HEK293 (cell line): ENCODE data around the gene SLC17A4.

Experiments
- CTCF ChIA-PET: fragments of 350-600 bp; formaldehyde crosslinking; extraction: SDS; loops from one replicate; lab custom pipeline; 2021; ENCODE audit warnings: antibody characterized with exemption; lab: Yijun Ruan, JAX
- POLR2A ChIA-PET: fragments of 300-600 bp; formaldehyde crosslinking; extraction: SDS; loops from one replicate; lab custom pipeline; 2020; ENCODE audit warnings: antibody characterized with exemption, inconsistent platforms; lab: Yijun Ruan, JAX
- H3K27ac ChIP-seq: fragments of 200-500 bp; sonication (Bioruptor generic); 2 replicates; pipeline ENCODE4 v1.5.1; 2014; ENCODE audit warnings: low read depth, low read length, control low read depth, inconsistent platforms; ENCODE audit errors: extremely low read depth
- H3K36me3 ChIP-seq, 2 experiments: fragments of 200-500 bp in 1 of 2; sonication (Bioruptor generic) in 1 of 2; 1 replicate in 1 of 2; 2 replicates in 1 of 2; pipeline ENCODE4 v1.5.1; 2014 to 2017; ENCODE audit warnings: inconsistent platforms in 2 of 2, low read length in 2 of 2; ENCODE audit not compliant: control insufficient read depth in 2 of 2, insufficient read depth in 1 of 2
- H3K4me1 ChIP-seq: fragments of 200-500 bp; sonication (Bioruptor generic); 2 replicates; pipeline ENCODE4 v1.5.1; 2014; ENCODE audit warnings: mild to moderate bottlenecking, low read length, inconsistent platforms; ENCODE audit not compliant: control insufficient read depth, insufficient read depth
- H3K4me3 ChIP-seq: 2 replicates; pipeline ENCODE4 v1.5.1; 2011; ENCODE audit warnings: low read depth, mild to moderate bottlenecking, control low read depth, low read length, moderate library complexity
- H3K9me3 ChIP-seq: fragments of 200-500 bp; sonication (Bioruptor generic); 2 replicates; pipeline ENCODE4 v1.5.1; 2014; ENCODE audit warnings: low read depth, low read length, inconsistent platforms; ENCODE audit not compliant: control insufficient read depth, insufficient read depth
- GFI1B ChIP-seq: fragments of 450-650 bp; formaldehyde crosslinking; IDR thresholded peaks from 2 replicates; pipeline ENCODE4 v1.5.1; 2016; ENCODE audit warnings: missing biosample characterization, missing genetic modification characterization
- MZF1 ChIP-seq: fragments of 450-650 bp; formaldehyde crosslinking; IDR thresholded peaks from 2 replicates; pipeline ENCODE4 v1.5.1; 2017; ENCODE audit warnings: missing biosample characterization, missing genetic modification characterization, borderline replicate concordance
- ZNF121 ChIP-seq: fragments of 450-650 bp; formaldehyde crosslinking; IDR thresholded peaks from 2 replicates; pipeline ENCODE4 v1.5.1; 2016; ENCODE audit warnings: missing biosample characterization, missing genetic modification characterization
- ZNF132 ChIP-seq: fragments of 450-650 bp; formaldehyde crosslinking; IDR thresholded peaks from 2 replicates; pipeline ENCODE4 v1.5.1; 2017; ENCODE audit warnings: missing biosample characterization, missing genetic modification characterization, borderline replicate concordance
- ZNF146 ChIP-seq: fragments of 450-650 bp; formaldehyde crosslinking; IDR thresholded peaks from 2 replicates; pipeline ENCODE4 v1.5.1; 2016; ENCODE audit warnings: missing biosample characterization, missing genetic modification characterization
- ZNF24 ChIP-seq: fragments of 450-650 bp; formaldehyde crosslinking; IDR thresholded peaks from 2 replicates; pipeline ENCODE4 v1.5.1; 2016; ENCODE audit warnings: missing biosample characterization, missing genetic modification characterization
- ZNF266 ChIP-seq: fragments of 450-650 bp; formaldehyde crosslinking; IDR thresholded peaks from 2 replicates; pipeline ENCODE4 v1.5.1; 2016; ENCODE audit warnings: missing biosample characterization, missing genetic modification characterization, low read depth
- ZNF549 ChIP-seq: fragments of 450-650 bp; IDR thresholded peaks from 2 replicates; pipeline ENCODE4 v1.5.1; 2018; ENCODE audit warnings: missing biosample characterization, missing genetic modification characterization, mild to moderate bottlenecking, inconsistent platforms, moderate library complexity
- ZNF621 ChIP-seq: fragments of 450-650 bp; formaldehyde crosslinking; IDR thresholded peaks from 2 replicates; pipeline ENCODE4 v1.5.1; 2017; ENCODE audit warnings: missing biosample characterization, missing genetic modification characterization
- ZNF707 ChIP-seq: fragments of 450-650 bp; formaldehyde crosslinking; IDR thresholded peaks from 2 replicates; pipeline ENCODE4 v1.5.1; 2016; ENCODE audit warnings: missing biosample characterization, missing genetic modification characterization
- ZNF747 ChIP-seq: fragments of 450-650 bp; formaldehyde crosslinking; IDR thresholded peaks from 2 replicates; pipeline ENCODE4 v1.5.1; 2016; ENCODE audit warnings: missing biosample characterization, missing genetic modification characterization
- ZNF777 ChIP-seq: fragments of 450-650 bp; formaldehyde crosslinking; IDR thresholded peaks from 2 replicates; pipeline ENCODE4 v1.5.1; 2017; ENCODE audit warnings: missing biosample characterization, missing genetic modification characterization, borderline replicate concordance
- ZNF785 ChIP-seq: fragments of 450-650 bp; formaldehyde crosslinking; IDR thresholded peaks from 2 replicates; pipeline ENCODE4 v1.5.1; 2016; ENCODE audit warnings: missing biosample characterization, missing genetic modification characterization
- ZNF792 ChIP-seq: fragments of 450-650 bp; formaldehyde crosslinking; IDR thresholded peaks from 2 replicates; pipeline ENCODE4 v1.5.1; 2016; ENCODE audit warnings: missing biosample characterization, missing genetic modification characterization
- ZSCAN30 ChIP-seq: fragments of 450-650 bp; IDR thresholded peaks from 2 replicates; pipeline ENCODE4 v1.5.1; 2018; ENCODE audit warnings: missing biosample characterization, mild to moderate bottlenecking, missing genetic modification characterization, moderate library complexity
- TF ChIP-seq, protein P1 (sequence below): fragments of 450-650 bp; IDR thresholded peaks from 2 replicates; pipeline ENCODE4 v1.5.1; 2018; ENCODE audit warnings: missing biosample characterization, missing genetic modification characterization
- TF ChIP-seq, protein P2 (sequence below): fragments of 450-650 bp; formaldehyde crosslinking; IDR thresholded peaks from 2 replicates; pipeline ENCODE4 v1.5.1; 2017; ENCODE audit warnings: missing biosample characterization, missing genetic modification characterization
- TF ChIP-seq, protein P3 (sequence below): fragments of 450-650 bp; formaldehyde crosslinking; IDR thresholded peaks from 2 replicates; pipeline ENCODE4 v1.5.1; 2016; ENCODE audit warnings: missing biosample characterization, missing genetic modification characterization
- TF ChIP-seq, protein P4 (sequence below): fragments of 450-650 bp; formaldehyde crosslinking; IDR thresholded peaks from 2 replicates; pipeline ENCODE4 v1.5.1; 2016; ENCODE audit warnings: missing biosample characterization, missing genetic modification characterization
- TF ChIP-seq, protein P5 (sequence below): fragments of 450-650 bp; formaldehyde crosslinking; IDR thresholded peaks from 2 replicates; pipeline ENCODE4 v1.5.1; 2016; ENCODE audit warnings: missing biosample characterization, missing genetic modification characterization

SLC17A4 gene

DNA sequence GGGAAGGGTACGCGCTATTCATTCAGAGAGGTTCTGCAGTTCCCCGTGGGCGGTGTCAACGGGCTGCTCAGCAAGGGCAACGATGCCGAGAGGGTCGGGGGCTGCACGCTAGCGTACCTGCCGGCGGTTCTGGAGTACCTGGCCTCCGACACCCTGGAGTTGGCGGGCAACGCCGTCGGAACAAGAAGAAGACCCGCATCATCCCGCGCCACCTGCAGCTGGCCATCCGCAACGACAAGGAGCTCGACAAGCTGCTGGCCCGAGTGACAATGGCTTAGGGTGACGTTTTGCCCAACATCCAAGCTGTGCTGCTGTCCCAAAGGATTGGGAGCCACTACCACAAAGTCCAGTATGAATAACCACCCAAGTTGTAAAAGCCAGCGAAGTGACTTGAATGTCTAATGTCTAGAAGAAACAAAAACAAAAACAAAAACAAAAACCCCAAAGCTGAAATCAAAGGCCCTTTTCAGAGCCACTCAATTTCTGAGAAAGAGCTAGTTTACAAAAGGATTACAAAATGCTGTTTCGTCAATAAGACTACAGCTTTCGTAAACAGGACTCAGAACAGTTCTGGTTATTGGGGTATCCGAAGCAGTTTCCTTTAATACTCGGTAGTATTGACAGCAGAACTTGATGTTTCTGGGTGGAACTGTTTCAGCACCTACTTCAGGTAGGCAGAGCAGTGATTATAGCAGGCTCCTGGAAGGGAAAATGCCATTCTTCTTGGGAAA, 21.9 kb upstream of the SLC17A4 start (continued):
- no peak for TF ChIP-seq ZSCAN30

DNA sequence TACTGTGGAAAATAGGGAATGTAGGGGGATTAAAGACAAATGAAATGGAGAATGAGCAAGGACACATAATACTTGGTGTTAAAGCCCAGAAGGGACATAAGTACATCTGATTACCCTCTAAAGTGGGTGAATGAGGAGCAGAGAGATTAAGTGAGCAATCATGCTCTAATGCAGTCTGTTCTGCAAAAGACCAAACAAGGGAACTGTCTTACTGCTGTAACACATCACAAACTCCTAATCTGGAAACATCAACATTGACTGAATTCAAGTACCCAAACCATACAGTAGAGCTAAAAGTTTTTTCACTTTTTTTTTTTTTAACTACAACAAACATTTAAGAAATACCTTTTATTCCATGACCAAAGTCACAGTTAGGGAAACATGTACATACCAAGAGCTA, 19.3 kb upstream of the SLC17A4 start:
- no peak overlapping the region for H3K4me3 ChIP-seq
- no peak overlapping the region for H3K27ac ChIP-seq
- H3K4me1 ChIP-seq = no peaks in the 10 kb centered on the region
- CTCF ChIA-PET = interaction anchor here (0.6 to 3.3 kb wide), 3 partner anchors 15 to 194 kb away, joined by 3 to 23 read pairs (median 5); no protein-coding TSS in a partner anchor
- H3K9me3 ChIP-seq = no peaks in the 10 kb centered on the region
- no peaks in the 10 kb centered on the region for H3K36me3 ChIP-seq
- POLR2A ChIA-PET = no interaction called here
- TF ChIP-seq ZNF747 (no peak), ZNF146 (no peak), GFI1B (no peak), ZNF777 (tag by site-specific recombination) (no peak), ZNF707 (tag by site-specific recombination) (no peak), MZF1 (no peak), ZNF621 (tag by site-specific recombination) (no peak), ZNF792 (no peak), ZNF24 (tag by site-specific recombination) (no peak)
- TF ChIP-seq, protein P1, sequence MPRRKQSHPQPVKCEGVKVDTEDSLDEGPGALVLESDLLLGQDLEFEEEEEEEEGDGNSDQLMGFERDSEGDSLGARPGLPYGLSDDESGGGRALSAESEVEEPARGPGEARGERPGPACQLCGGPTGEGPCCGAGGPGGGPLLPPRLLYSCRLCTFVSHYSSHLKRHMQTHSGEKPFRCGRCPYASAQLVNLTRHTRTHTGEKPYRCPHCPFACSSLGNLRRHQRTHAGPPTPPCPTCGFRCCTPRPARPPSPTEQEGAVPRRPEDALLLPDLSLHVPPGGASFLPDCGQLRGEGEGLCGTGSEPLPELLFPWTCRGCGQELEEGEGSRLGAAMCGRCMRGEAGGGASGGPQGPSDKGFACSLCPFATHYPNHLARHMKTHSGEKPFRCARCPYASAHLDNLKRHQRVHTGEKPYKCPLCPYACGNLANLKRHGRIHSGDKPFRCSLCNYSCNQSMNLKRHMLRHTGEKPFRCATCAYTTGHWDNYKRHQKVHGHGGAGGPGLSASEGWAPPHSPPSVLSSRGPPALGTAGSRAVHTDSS (tag by site-specific recombination) = no peak
- TF ChIP-seq, protein P2, sequence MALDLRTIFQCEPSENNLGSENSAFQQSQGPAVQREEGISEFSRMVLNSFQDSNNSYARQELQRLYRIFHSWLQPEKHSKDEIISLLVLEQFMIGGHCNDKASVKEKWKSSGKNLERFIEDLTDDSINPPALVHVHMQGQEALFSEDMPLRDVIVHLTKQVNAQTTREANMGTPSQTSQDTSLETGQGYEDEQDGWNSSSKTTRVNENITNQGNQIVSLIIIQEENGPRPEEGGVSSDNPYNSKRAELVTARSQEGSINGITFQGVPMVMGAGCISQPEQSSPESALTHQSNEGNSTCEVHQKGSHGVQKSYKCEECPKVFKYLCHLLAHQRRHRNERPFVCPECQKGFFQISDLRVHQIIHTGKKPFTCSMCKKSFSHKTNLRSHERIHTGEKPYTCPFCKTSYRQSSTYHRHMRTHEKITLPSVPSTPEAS = no peak
- TF ChIP-seq, protein P3, sequence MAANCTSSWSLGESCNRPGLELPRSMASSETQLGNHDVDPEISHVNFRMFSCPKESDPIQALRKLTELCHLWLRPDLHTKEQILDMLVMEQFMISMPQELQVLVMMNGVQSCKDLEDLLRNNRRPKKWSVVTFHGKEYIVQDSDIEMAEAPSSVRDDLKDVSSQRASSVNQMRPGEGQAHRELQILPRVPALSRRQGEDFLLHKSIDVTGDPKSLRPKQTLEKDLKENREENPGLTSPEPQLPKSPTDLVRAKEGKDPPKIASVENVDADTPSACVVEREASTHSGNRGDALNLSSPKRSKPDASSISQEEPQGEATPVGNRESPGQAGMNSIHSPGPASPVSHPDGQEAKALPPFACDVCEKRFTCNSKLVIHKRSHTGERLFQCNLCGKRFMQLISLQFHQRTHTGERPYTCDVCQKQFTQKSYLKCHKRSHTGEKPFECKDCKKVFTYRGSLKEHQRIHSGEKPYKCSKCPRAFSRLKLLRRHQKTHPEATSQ = no peak
- TF ChIP-seq, protein P4, sequence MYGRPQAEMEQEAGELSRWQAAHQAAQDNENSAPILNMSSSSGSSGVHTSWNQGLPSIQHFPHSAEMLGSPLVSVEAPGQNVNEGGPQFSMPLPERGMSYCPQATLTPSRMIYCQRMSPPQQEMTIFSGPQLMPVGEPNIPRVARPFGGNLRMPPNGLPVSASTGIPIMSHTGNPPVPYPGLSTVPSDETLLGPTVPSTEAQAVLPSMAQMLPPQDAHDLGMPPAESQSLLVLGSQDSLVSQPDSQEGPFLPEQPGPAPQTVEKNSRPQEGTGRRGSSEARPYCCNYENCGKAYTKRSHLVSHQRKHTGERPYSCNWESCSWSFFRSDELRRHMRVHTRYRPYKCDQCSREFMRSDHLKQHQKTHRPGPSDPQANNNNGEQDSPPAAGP (tag by site-specific recombination) = no peak

DNA sequence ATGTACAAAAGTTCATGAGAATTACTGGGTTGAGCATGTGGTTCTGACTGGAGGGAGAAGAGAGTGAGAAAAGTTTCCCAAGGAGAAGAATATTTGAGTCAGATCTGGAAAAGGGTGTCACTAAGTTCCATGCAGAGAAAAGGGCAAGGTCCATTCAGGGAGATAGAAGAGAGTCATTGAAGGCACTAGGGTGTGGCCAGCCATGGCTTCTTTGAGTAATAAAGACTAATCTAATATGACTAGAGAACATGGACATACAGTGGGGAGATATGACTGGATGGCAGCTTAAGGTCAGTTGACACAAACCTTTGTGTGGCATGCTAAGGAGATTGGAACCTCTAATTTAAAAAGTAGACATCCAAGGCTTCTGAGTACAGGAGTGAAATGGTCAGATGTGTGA, 10.7 kb upstream of the SLC17A4 start:
- Histone ChIP-seq H3K4me3 (no peak overlapping the region), H3K9me3 (no peaks in the 10 kb centered on the region), H3K36me3 (no peaks in the 10 kb centered on the region), H3K4me1 (no peaks in the 10 kb centered on the region), H3K27ac (no peak overlapping the region)
- TF ChIP-seq ZNF549 (no peak), ZNF132 (tag by site-specific recombination) (no peak), ZNF266 (tag by site-specific recombination) (no peak), ZNF121 (tag by site-specific recombination) (no peak), ZNF785 (tag by site-specific recombination) (no peak)
- TF ChIP-seq, protein P5, sequence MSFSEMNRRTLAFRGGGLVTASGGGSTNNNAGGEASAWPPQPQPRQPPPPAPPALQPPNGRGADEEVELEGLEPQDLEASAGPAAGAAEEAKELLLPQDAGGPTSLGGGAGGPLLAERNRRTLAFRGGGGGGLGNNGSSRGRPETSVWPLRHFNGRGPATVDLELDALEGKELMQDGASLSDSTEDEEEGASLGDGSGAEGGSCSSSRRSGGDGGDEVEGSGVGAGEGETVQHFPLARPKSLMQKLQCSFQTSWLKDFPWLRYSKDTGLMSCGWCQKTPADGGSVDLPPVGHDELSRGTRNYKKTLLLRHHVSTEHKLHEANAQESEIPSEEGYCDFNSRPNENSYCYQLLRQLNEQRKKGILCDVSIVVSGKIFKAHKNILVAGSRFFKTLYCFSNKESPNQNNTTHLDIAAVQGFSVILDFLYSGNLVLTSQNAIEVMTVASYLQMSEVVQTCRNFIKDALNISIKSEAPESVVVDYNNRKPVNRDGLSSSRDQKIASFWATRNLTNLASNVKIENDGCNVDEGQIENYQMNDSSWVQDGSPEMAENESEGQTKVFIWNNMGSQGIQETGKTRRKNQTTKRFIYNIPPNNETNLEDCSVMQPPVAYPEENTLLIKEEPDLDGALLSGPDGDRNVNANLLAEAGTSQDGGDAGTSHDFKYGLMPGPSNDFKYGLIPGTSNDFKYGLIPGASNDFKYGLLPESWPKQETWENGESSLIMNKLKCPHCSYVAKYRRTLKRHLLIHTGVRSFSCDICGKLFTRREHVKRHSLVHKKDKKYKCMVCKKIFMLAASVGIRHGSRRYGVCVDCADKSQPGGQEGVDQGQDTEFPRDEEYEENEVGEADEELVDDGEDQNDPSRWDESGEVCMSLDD (tag by site-specific recombination) = no peak
- POLR2A ChIA-PET = no interaction called here
- CTCF ChIA-PET = no interaction called here
